AG08395 (cell line): ENCODE data around the gene IL3RA.
A peak's percentile ranks its signal among the peaks of the same experiment; 100 is the strongest.
"Not testable (repeated sequence)": the region's sequence is repeated elsewhere in the genome, so short reads cannot be mapped to it uniquely, and the experiment has no call there.

Source experiments
- DNase-seq: peaks from one replicate; pipeline ENCODE4 v3.0.0; 2012; ENCODE audit warnings: mixed read lengths, low spot score

The IL3RA gene

DNA sequence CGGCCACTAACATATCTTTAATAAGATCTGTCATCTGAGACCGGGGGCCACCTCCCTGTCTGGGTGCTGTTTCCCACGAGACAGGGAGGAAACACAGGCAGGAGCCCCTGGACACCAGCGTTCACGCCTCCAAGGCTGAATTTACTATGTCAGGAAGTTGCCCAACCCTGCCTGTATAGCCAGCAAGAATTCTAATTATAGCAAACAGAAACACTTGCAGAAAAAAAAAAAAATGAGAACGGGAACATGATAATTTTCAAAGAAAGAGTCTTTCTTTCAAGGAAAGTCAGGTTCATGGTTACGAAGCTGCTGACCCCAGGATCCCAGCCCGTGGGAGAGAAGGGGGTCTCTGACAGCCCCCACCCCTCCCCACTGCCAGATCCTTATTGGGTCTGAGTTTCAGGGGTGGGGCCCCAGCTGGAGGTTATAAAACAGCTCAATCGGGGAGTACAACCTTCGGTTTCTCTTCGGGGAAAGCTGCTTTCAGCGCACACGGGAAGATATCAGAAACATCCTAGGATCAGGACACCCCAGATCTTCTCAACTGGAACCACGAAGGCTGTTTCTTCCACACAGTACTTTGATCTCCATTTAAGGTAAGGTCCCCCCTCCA lies at the start of gene IL3RA:
TSS of gene IL3RA (plus strand) at position 455 of the 613 bp plus-strand sequence. CDS start 4,981 bp downstream, outside the sequence.
- peak; percentile 17 for DNase-seq

DNA sequence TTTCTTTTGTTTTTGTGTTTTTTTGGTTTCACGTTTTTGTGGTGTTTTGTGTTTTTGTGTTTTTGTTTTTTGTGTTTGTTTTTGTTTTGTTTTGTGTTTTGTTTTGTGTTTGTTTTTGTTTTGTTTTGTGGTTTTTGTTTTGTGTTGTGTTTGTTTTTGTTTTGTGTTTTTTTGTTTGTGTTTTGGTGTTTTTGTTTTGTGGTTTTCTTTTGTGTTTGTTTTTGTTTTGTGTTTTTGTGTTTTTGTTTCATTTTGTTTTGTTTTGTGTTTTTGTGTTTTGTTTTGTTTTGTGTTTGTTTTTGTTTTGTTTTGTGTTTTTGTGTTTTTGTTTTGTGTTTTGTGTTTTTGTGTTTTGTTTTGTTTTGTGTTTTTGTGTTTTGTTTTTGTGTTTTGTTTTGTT lies 47.0 kb upstream of the IL3RA start:
- no peak for DNase-seq

DNA sequence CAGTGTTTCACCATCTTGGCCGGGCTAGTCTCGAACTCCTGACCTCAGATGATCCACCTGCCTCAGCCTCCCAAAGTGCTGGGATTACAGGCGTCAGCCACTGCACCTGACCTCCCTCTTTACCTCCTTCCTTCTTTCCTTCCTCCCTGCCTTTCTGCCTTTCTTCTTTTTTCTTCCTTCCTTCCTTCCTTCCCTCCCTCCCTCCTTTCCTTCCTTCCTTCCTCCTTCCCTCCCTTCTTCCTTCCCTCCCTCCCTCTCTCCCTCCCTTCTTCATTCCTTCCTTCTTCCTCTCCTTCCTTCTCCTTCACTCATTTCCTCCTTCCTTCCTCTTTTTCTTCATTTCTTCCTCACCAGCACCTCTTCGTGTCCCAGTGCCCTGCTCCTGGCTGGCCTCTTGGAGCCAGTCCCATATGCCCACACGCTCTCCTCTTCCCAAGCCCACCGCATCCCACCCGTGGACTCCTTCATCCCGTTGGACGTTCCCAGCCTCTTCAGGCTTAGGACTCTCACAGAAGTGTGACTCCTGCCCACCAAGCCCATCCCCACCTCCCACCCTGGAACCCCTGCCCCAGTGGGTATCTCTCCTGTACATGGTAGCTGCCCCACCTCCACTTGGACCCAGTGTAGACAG lies 45.4 kb upstream of the IL3RA start:
- DNase-seq, result no peak

GRCh38 chrX:1292575-1293290 lies 43.9 kb upstream of the IL3RA start:
- no peak for DNase-seq

DNA sequence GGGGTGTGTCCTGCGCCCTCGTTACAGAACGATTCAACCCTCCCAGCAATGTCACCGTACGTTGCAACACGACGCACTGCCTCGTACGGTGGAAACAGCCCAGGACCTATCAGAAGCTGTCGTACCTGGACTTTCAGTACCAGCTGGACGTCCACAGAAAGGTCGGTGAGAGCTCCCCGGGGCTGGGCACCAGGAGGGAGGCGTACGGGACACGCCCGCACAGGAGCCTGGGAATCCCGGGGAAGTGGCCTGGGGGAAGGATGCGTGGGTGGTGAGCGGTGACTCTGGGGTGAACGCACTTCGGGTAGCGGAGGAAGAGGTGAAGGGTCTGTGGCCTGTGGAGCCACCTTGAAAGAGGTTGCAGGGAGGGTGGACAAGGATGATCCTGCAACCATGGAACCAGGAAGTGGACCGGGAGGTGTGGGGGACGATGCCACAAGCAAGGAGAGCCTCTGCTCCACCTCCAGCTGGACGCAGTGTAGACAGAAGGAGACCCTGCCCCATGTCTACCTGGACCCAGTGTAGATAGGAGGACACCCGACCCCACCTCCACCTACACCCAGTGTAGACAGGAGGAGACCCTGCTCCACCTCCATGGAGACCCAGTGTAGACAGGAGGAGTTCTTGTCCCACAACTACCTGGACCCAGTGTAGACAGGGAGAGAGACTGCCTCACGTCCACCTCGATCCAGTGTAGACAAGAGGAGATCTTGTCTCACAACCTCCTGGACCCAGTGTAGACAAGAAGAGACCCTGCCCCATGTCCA lies 42.1 kb upstream of the IL3RA start:
- no peak for DNase-seq

GRCh38 chrX:1295550-1295949 lies 41.0 kb upstream of the IL3RA start:
- DNase-seq, result no peak

GRCh38 chrX:1297591-1297990 lies 39.0 kb upstream of the IL3RA start:
- DNase-seq, result not testable (repeated sequence)

- DNase-seq, result no peak
These were observed 36.1 kb upstream of the IL3RA start for GRCh38 chrX:1300449-1300848.

DNA sequence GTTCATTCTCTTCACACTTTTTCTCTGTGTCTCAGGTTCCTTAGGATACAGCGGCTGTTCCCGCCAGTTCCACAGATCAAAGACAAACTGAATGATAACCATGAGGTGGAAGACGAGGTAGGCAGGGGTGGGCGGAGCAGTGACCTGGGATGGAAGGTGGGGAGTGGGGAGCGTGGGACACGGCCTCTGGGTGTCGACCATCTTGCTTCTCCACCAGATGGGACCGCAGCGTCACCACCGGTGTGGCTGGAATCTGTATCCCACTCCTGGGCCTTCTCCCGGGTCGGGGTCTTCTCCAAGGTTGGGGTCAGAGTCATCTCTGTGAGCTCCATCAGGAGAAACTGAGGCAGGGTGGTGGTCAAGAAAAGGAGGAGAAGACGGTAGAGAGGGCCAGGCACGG lies 31.2 kb upstream of the IL3RA start:
- no peak for DNase-seq

DNA sequence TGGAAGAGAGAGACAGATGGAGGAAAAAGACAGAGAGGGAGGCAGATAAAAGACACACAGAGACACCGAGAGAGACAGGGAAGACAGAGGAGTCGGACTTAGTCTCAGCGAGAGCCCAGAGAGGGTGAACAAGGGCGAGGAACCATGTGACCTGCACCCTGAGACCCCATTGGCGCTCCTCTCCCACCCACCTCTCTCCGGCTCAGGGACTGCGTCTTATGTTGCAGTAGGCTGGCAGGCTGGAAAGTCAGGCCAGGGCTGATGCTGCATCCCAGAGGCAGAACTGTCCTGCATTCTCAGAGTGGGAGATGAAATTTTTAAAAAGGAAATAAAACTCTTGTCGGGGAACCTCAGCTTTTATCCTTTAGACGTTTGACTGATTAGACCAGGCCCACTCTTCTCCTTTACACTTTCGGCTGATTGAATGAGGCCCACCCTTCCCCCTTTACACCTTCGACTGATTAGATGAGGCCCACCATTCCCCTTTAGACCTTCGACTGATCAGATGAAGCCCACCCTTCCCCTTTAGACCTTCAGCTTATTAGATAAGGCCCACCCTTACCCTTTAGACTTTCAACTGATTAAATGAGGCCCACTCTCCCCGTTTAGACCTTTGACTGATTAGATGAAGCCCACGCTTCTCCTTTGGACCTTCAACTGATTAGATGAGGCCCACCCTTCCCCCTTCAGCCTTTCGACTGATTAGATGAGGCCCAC lies 29.5 kb upstream of the IL3RA start:
- no peak for DNase-seq

DNA sequence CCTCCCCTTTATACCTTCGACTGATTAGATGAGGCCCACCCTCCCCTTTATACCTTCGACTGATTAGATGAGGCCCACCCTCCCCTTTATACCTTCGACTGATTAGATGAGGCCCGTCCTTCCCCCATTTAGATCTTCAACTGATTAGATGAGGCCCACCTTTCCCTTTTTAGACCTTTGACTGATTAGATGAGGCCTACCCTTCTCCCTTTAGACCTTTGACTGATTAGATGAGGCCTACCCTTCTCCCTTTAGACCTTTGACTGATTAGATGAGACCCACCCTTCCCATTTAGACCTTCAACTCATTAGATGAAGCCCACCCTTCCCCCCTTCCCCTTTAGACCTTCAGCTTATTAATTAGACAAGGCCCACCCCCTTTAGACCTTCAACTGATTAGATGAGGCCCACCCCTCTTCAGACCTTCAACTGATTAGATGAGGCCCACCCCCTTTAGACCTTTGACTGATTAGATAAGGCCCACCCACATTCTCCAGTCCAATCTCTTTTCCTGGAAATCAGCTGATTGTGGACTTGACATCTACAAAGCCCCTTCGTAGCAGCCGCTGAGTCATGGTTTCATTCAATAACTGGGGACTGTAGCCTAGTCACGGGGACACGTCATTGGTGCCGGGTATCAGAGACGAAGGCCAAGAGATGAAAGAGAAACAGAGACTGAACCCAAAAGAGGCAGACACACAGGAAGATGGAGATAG lies 28.8 kb upstream of the IL3RA start:
- no peak for DNase-seq

- no peak for DNase-seq
These were observed 28.1 kb upstream of the IL3RA start for GRCh38 chrX:1308476-1308875.

DNA sequence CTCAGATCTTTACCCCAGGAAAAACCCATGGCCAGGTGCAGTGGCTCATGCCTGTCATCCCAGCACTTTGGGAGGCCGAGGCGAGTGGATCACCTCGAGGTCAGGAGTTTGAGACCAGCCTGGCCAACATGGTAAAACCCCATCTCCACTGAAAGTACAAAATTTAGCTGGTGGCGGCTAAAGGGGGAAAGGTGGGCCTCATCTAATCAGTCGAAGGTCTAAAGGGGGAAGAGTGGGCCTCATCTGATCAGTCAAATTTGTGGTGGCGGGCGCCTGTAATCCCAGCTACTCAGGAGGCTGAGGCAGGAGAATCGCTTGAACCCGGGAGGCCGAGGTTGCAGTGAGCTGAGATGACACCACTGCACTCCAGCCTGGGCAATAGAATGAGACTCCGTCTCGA lies 27.7 kb upstream of the IL3RA start:
- not testable (repeated sequence) for DNase-seq

DNA sequence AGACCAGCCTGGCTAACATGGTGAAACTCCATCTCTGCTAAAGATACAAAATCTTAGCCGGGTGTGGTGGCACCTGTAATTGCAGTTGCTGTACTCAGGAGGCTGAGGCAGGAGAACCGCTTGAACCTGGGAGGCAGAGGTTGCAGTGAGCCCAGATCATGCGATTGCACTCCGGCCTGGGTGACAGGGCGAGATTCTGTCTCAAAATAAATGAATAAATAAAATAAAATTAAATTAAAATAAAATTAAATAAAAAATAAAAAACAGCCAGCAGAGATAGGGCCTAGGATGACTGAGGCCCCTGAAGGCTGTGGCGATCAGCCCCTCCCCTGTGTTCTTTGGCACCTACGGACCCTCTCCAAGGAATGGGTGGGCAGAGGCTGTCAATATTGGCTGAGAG lies 22.8 kb upstream of the IL3RA start:
- DNase-seq, result no peak

DNA sequence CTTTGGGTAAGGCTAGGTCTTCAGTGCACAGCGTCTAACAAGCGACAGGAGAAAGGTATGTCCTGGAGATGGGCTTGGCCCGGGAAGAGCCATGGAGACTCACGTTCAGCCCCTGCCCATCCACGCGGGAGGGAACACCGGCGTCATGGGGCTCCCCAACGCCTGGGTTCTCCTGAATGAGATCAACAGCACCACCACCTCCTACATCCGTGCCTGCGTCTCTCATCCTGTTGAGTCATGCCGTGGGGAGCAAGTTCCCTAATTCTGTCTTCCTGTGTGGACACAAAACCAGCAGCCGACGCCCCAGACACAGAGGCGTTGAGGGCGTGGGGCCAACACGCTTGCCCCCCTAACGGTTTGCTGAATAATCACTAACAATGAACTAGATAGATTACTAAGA lies 20.1 kb upstream of the IL3RA start:
- no peak for DNase-seq

- no peak for DNase-seq
These were observed 14.9 kb upstream of the IL3RA start for GRCh38 chrX:1321674-1322073.

DNA sequence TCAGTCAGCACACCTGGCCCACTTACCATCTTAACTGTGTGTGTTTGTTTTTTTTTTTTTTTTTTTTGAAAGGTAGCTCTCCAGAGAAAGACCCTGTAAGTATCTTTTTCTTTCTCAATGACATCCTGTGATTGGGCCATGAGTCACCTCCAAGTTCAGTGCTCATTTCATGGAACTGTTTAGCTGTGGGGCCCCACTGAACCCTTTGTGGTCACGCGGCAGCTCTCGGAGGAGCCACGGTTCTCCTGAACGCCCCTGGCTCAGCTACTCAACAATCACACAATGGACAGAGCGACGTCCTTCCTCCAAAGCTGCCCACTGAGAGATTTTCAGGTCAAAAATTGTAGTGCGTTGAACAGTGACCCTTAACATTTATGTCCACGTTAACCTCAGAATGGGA lies 14.2 kb upstream of the IL3RA start:
- no peak for DNase-seq

- DNase-seq, result no peak
These were observed 13.3 kb upstream of the IL3RA start for GRCh38 chrX:1323315-1323714.

GRCh38 chrX:1325515-1326116 lies 11.0 kb upstream of the IL3RA start:
- no peak for DNase-seq

GRCh38 chrX:1327651-1328304 lies 8.8 kb upstream of the IL3RA start:
- no peak for DNase-seq
